HG02885 (cell line): Measurements from ENCODE around the gene ZNF775.

ENCODE experiments used
- ATAC-seq: cut with Tn5 transposase; IDR thresholded peaks from one replicate; pipeline ENCODE4 v1.9.1; 2021; ENCODE audit warnings: mild to moderate bottlenecking; ENCODE audit not compliant: unreplicated experiment, poor library complexity

The ZNF775 gene

DNA sequence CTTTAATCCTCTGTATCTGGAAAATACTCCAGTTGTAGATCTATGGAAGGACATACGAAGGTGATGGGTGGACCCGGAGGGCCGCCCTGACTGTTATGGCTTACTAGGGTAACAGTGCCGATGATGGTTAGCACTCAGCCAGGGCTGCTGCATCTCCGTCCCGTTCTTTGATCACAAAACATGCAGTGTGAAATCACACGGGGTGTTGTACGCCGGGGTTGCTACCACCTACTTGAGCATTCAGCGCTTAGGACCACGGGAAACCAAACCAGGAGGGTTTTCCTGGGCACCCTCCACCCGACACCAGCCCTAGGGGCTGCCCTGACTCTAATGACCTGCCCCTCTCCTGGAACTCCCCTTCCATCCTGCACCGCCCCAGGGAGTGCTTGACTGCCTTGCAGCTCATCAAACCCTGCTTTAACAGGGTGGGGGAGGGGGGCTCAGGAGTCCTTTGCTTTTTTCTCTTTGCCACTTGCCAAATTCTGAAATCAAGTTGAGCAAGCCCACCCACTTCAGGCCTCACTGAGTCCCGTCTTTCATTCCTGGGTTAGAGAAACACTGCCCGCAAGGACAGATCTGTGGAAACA lies 20.4 kb downstream of the ZNF775 start:
- no peak for ATAC-seq

DNA sequence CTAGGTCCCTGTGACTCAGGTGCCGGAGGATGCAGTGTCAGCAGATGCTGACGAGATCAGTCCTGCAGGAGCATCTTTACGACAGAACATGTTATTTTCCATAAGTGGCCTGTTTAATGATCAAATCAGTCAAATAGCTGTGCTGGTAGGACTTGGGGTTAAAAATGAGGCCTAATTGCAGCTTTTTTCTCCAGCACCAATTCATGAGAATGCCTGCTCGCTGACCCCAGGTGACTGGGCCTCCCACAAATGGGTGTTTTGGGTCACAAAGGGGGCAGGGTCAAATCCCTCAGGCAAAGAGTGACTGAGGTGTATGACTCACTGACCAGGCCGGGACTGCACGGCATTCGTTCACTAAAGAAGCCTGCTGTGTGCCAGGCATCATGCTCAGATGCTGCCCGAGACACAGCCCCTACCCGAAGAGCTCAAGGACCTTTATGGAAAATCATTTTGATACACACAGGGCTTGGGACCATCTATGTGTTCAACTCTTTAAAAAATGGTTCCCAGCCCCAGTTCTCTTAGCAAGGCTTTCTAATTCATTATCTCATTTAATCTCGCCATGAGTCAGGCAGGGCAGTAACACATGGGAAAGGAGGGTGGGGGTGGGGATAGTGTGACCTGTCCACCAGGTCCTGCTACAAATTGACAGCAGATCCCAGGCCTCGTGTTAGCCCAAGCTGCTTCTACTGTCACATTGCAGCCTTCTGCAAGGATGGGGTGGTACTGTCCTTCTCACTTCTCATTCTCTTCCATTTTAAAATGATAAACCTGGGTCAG lies 21.1 kb downstream of the ZNF775 start:
- ATAC-seq: no peak

DNA sequence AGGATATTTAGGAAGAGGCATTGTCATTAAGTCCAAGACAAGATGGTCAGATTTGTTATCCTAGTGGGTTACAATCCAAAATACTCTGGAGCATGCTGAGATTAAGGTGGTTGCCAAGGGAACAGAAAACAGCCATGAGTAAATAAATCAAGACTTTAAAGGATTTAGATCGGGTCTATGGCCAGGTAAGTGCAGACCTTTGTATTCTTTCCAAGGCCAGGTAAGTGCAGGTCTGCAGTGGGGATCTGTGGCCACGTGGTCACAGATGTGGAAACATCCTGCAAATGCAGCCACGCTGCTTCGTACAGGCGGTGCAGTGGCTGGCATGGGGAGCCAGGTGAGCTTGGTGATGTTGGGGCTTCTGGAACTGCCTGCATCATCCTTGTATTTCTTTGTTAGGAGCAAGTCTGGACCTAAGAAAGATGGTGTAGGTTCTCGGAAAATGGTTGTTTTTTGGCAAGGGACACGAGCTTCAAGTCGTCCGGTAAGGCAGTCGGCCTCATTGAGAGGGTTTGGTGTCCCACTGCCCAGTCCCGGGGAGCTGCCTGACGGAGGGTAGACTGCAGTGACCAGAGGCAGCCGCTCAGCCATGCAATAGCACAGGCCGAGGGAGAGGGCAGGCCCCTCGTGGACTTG lies 21.8 kb downstream of the ZNF775 start:
- no peak for ATAC-seq

DNA sequence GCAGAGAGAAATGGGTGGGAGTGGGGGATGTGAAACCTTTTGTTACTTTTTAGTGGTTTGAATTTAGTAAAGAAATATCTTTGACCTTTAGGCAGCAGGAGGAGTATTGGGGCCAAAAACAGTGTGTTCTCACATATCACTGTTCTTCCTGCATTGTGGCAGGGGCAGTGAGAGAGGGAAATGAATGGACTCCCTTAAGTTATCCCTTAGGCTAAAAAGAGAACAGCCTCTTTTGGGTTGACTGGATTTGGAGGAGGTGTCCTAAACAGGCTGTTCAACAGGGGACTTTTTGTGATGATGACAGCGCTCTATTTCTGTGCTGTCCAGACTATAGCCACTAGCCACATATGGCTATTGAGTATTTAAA lies 22.3 kb downstream of the ZNF775 start:
- ATAC-seq: no peak

DNA sequence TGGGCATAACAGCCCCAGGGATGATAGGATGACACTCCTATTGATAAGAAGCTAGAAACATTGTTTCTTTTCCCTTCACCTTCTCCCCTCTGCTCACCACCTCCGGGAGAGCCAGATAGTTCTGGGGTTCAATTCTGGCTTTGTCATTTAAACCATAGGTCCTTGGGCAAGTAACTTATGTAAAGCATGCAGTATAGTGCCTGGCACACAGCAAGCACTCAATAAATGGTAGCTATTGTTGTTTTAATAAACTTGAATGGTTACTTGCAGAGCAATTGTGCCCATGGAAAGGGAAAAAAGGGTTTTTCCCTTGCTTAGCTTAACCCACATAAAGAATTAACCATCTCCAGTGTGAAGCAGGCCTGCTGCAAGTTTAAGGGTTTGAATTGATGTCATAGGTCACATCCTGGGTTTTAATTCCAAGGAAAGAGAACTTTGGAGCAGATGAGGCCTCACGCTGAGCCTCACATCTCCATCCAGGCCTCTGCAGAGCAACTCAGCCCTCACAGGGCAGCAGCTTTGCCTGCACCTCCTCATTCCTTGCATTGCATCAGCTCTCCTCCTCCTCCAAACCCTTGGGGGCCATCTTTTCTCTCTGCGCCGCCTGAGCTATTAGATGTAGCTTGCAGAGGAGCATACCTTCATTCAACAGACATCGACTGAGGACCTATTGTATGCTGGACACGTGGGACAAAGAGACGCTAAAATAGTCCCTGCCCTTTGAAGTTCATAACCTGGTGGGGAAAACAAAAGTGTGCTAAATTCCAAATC lies 22.9 kb downstream of the ZNF775 start:
- no peak for ATAC-seq

DNA sequence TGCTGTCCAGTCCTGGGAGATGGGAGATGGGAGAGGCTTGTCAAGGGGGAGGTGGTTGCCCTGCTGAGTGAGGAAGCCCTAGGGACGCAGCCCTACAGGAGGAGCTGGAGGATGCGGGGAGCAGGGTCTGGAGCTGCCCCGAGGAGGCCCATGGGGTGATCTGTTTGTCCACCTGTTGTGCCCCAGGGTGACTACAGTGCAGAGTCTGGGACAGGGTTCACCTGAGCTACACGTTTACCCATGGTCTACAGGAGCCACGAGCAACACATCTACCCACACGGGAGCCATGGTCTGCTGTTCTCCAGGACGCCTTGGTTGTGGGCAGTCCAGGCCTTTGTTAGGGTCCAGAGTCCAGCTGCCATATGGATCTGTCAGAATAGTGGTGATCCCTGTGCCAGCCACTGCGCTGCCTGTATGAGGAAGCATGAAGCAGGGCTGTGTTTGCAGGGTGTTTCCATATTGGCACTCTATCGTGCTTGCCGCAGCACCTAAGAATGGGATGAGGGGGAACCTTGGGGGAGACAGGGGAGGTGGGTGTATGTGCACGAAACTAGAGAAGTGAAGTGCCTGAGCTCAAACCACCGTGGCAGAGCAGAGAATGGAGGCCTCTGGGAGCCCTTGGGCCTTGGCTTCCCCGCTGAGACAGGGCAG lies 23.7 kb downstream of the ZNF775 start:
- no peak for ATAC-seq

DNA sequence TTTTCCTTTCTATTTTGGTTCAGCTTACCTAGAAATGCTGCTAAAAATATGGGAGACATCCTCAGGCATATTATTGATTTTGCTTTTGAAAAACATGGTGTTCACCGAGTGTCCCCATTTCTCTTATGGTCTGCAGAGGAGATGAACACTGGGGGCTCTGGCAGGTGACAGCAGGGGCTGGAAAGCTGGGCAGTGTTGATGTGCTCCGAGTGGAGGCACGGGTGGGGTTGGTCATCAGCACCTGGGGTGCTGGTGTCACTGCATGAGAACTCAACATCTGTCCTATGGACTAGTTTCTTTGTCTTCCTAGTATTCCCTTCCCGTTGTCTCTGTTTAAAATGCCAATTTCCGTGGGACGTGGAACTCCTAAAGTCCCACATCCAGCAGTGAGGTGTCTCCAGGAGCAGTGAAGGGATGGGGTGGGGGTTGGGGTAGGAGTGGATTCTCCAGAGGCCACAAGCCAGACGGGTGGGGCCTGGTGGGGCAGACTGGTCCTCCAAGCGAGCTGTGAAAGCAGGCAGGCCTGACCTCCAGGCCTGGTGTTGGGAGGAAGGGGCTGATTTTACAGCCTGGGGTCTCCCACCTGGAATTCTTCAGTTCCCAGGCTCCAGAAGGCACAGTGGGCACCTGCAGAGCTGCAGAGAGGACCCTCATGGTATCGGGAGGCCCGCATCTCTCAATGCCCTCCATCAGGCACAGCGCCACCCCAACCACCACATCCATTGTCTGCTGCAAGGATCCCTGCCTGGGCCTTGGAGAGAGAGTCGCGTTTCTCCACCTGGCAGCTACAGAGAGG lies 24.4 kb downstream of the ZNF775 start:
- ATAC-seq: no peak

DNA sequence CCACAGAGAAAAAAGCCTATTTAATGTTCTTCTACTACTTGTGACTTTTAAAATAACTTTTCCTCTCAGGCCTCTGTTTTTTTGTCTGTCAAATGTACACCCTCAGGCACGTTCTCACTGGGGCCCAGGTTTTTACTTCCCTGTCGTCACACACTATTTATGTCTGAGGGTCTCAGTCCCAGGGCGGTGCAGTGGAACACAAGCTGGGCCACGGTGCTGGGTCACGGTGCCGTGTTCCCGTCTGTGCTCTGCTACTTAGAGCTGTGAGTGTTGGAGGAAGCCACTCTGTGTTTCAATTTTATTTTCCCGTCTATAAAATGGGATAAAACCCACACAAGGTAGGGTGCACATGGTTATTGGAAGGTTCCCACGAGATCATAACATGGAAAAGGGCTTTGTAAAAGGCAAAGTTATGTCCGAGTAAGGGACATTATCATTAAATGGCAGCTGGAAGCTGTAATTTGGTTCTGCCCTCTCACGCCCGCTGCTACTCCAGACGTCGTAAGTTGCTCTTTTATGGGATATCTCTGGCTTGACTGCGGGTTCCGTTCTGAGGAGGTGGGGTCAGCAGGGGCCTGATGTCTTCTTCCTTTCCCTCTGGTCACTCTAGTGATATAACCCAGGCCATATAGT lies 25.2 kb downstream of the ZNF775 start:
- no peak for ATAC-seq

DNA sequence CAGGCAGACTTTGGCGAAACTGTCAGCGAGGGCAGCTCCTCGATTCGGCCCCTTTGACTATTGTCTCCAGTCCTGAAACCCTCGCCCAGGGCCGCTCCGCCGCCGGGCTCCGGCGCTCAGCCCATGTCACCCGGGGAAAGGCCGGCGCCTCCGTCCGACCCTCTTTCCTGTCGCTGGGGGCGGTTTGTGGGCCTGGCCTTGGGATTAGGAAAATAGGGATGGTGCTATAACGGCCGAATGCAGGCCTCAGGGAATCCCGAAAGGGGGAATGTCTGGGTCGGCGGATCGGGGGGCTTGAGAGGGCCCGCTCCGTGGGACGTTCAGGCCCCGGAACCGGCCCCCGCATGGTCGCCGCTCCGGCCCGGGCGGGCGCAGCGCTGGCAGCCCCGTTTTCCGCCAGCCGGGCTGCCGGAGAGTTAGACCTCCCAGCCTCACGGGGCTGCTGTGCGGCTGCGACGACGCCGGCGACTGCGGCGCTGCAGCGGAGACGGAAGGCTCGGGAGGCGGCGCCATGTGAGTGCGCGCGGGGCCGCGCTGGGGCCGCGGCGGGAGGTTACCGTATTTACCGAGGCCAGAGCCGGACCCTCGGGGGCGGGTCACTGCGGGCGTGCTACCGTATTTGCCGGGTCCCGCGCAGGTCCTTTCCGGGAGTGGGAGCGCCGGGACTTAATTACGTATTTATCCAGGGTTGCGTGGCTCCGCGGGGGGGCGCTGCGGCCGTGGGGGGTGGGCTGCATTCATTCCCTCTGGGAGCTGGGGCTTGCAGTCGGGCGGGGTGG lies 25.9 kb downstream of the ZNF775 start:
- ATAC-seq: peak; percentile 67

DNA sequence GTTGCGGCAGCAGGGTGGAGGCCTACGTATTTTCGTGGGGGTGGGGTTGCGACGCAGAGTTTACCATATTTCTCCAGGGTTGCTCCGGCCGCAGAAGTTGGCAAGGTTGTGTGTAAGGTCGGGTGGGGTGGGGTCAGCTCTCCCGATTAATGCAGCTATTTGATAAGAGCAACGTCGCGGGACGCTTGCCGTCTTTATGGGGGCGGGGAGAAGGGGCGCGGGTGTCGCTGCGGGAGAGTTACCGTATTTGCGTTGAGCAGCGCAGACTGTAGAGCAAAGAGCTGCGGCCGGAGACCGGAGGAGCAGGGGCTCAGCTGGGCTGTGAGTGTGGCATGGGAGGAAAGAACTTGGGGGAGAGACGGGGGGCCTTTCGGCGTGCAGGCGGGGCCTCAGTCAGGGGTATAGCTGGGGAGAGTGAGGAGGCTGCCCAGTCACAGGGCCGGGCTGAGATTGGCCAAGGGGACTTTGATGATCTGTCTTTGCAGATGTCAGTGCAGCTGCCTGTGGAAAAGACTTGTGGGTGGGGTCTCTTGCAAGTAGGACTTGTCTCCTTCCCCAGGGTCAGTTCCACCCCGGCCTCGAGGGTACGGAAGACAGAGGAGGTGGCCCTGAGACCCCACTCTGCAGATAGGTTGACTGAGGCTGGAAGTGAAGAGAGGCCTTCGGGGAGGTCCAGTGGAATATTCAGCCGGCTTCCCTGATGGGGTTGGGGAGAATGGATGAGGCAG lies 26.6 kb downstream of the ZNF775 start:
- no peak for ATAC-seq

DNA sequence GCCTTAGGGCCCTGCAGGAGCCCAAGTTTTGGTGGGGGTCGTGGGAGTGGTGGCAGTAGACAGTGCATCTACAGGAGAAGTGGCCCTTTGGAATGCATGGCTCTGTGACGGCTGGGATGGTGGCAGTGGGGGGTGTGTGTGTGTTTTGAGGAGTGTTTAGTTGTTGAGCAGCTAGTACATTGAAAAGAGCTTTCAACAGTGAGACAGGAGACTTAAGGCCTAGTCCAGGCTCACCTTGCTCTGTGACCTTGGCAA lies 27.1 kb downstream of the ZNF775 start:
- no peak for ATAC-seq

DNA sequence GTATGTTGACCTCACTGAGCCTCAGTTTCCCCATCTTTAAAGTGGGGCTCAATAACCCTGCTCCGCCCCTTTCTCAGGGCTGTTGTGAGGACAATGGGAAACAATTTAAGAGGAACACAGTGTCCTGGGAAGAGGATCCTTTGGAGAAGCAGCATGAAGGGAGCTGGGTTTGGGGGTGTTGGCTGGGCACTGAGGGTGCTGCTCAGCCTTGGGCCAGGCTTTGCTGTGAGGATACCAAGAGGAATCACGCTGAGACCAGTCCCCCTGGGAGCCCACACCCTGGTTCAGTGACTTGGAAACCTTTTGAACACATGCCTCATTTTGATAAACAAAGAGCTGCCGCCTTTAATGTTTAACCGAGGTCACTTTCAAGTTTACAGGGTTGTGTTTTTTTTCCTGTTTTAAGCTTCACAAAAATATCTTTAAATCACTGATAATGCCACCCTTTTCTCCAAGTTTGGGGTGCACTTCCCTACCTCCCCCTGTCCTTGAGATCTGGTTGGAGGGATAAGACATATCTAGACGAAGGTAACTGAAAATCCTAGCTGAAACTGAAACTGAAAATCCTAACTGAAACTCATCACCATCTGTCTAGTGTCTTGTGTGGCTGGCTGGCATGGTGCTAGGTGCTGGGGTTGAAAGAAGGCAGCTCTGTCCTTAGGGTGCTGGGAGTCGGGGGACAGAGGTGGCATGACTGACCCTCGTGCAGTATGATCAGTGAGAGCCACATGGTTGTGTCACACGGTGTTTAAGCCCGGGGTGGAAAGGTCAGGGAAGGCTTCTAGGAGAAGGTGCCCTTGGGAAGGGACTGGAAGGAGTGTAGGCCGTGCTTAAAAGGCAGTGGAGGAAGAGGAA lies 27.7 kb downstream of the ZNF775 start:
- peak; percentile 45 for ATAC-seq

DNA sequence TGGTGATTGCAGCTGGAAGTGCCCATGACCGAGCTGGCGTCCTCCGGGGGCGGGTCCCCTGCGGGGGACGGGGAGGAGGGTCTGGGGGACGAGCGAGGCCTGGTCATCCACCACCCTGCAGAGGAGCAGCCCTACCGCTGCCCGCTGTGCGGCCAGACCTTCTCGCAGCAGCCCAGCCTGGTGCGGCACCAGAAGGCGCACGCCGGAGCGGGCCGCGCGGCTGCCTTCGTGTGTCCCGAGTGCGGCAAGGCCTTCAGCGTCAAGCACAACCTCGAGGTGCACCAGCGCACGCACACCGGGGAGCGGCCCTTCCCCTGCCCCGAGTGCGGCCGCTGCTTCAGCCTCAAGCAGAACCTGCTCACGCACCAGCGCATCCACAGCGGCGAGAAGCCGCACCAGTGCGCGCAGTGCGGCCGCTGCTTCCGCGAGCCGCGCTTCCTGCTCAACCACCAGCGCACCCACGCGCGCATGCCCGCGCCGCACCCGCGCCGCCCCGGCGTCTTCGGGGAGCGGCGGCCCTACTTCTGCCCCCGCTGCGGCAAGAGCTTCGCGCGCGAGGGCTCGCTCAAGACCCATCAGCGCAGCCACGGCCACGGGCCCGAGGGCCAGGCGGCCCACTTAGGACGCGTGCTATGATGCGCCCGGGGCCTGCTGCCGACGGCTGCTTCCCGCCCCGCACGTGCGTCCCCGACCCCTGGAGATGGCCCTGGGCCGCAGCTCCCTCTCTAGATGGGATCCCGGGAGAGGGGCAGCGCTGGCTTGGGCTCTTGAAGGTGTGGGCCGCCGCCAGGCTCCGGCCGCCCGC lies 28.7 kb downstream of the ZNF775 start:
- no peak for ATAC-seq

DNA sequence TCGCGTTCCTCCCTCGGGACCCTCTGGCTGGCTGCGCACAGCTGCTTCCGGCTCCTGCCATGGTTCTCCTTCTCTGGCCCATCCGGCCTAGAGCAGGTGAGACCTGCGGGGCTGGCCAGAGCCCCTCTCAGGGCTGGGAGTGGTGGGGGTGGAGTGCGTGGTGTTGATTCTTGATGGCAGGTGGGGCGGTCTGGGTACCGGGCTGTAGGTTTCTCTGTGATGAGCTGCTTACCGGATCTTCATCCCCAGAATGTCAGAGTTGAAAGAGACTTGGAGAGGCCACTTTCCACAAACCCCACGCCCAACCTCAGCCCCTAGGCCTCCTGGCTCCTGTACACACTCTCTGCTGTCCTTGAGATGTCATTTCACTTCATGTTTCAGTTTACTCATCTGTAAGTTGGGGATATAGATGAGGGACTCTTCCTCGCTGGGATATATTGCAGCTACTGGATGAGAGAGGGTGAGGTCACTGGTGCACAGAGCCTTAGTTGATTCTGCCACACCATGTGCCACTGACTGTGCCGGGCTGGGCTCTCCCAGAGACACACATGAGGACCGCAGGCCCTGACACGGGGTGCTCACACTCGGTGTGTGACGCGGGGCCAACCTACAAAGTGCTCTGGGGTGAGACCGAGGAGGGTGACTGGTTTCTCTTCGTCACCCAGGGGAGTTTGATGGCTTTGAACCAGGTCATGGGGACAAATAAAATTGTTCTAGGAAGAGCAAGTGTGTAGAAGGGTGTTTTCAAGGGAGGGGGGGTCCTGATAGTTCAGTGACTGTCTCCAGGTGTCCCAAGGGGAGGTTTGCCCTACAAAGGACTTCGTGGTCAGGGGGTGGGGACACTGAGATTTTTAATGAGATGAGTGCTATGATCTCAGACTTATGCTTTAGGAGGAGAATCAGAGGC lies 29.5 kb downstream of the ZNF775 start:
- ATAC-seq: no peak

DNA sequence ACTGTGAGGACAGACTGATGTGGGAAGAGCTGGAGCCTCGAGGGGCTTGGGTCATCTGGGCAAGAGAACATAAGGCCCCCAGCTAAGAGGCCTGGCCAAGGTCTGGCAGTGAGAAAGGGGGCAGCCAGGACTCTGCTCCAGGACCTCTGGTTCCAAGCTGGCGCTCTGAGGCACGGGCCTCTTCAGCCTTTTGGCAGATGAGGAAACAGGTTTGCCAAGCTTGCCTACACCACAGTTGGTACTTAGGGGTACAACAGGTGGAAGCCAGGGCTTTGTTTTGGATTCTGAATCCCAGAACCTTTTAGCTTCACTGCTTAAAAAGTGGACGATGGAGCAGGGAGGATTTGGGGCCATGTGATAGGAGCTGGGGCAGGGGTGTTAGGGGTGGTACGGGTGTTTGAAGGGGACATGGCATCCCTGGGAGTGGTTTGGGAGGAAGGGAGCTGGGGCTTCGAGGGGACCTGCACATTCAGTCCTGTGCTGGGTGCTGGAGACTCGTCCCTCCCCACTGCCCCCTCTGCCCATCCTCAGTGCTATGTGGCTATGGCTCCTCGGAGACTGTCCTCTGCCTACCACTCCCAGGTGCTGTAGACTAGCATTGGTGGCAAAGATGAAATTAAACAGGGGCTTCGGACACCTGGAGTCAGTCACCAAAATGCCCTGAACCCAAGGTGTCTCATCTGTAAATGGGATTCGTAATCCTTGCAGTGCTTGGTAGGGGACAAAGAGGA lies 30.3 kb downstream of the ZNF775 start:
- ATAC-seq: no peak
